Osteoblast (primary cell): Measurements from ENCODE around the gene MCRIP1. TPM values are rescaled to one million over a fixed set of nuclear protein-coding genes. Genes with fewer than 3 reads are reported as not detected.

Source experiments
- DNase-seq: peaks from one replicate; pipeline ENCODE4 v3.0.0; 2011; ENCODE audit warnings: low spot score, mixed read lengths; ENCODE audit not compliant: insufficient read length; ENCODE audit errors: missing footprints
- H2AFZ ChIP-seq: 2 replicates; pipeline ENCODE4 v1.6.0; 2011; ENCODE audit warnings: mild to moderate bottlenecking, low read length
- H3K27ac ChIP-seq: 2 replicates; pipeline ENCODE4 v1.5.1; 2011; ENCODE audit warnings: mild to moderate bottlenecking, low read depth, low read length, moderate library complexity
- H3K27me3 ChIP-seq: 2 replicates; pipeline ENCODE4 v1.6.0; 2012; ENCODE audit warnings: mild to moderate bottlenecking, control low read depth, inconsistent platforms, low read length, moderate library complexity; ENCODE audit not compliant: insufficient read depth
- H3K36me3 ChIP-seq: 2 replicates; pipeline ENCODE4 v1.5.1; 2011; ENCODE audit warnings: mild to moderate bottlenecking, low read length, control low read depth, moderate library complexity; ENCODE audit not compliant: insufficient read depth
- H3K4me1 ChIP-seq: 2 replicates; pipeline ENCODE4 v1.5.1; 2011; ENCODE audit warnings: mild to moderate bottlenecking, low read length, control low read depth, moderate library complexity; ENCODE audit not compliant: insufficient read depth
- H3K4me2 ChIP-seq: 2 replicates; pipeline ENCODE4 v1.6.0; 2011; ENCODE audit warnings: mild to moderate bottlenecking, low read length; ENCODE audit not compliant: insufficient read depth
- H3K4me3 ChIP-seq: fragments of 200-600 bp; sonication (generic); 3 replicates; pipeline ENCODE4 v1.5.1; 2012; ENCODE audit warnings: mild to moderate bottlenecking, low read length, inconsistent platforms; ENCODE audit not compliant: insufficient read depth
- H3K79me2 ChIP-seq: 2 replicates; pipeline ENCODE4 v1.6.0; 2012; ENCODE audit warnings: mild to moderate bottlenecking, low read length, control low read depth, inconsistent platforms; ENCODE audit not compliant: insufficient read depth
- H3K9me3 ChIP-seq: 2 replicates; pipeline ENCODE4 v1.5.1; 2011; ENCODE audit warnings: low read depth, low read length, control low read depth
- H4K20me1 ChIP-seq: 2 replicates; pipeline ENCODE4 v1.6.0; 2012; ENCODE audit warnings: mild to moderate bottlenecking, low read length, control low read depth; ENCODE audit not compliant: insufficient read depth
- CTCF ChIP-seq: IDR thresholded peaks from 2 replicates; pipeline ENCODE4 v1.5.1; 2011; ENCODE audit warnings: mild to moderate bottlenecking, low read depth, low read length, moderate library complexity; ENCODE audit errors: extremely low read depth
- total RNA-seq: library from RNA; depleted of rRNA; stranded (reverse); fragments of >200 nt; gene quantifications from 2 replicates; pipeline ENCODE4 v1.2.3, GENCODE V29; 2012

The MCRIP1 gene
- total RNA-seq, 1 donor = 163 TPM

DNA sequence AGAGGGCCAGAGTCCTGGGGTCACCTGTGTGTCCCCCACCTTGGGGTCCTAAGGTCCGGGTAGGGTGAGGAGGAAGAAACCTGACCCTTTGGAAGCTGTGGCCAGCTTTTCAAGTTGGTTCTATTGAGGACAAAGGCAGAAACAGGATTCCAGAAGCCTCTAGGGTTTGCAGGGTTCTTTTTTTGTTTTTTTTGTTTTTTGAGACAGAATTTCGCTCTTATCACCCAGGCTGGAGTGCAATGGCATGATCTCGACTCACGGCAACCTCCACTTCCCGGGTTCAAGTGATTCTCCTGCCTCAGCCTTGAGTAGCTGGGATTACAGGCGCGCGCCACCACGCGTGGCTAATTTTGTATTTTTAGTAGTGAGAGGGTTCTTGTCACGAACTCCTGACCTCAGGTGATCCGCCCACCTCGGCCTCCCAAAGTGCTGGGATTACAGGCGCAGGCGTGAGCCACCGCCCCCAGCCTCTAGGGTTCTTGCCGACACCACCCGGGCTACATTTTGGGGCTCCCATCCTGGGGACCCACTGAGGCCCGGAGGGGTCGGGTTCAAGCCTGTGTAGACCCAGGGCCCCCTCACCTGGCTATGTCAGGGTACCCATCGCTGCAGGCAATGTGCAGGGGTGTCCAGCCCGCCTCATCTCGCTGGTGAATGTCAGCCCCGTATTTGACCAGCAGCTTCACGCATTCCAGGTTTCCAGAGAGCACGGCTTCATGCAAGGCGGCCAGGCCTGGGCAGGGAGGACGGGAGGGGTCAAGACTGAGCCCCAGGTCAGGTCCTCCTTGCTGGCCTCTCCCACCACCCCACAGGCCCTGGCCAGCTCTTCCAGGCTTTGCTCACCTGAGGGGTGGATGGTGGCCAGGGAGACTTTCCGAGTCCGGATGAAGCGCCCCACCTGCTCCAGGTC lies 1.1 kb upstream of the MCRIP1 start:
- no peaks in the 10 kb centered on the region for H3K9me3 ChIP-seq
- H3K4me2 ChIP-seq = peak overlapping the region; percentile 83
- H3K36me3 ChIP-seq = no peaks in the 10 kb centered on the region
- peaks cover 39% of the 10 kb centered on the region for H3K79me2 ChIP-seq
- H3K4me1 ChIP-seq = peaks cover 21% of the 10 kb centered on the region
- peak overlapping the region; percentile 65 for H2AFZ ChIP-seq
- H3K4me3 ChIP-seq = peak overlapping the region; percentile 84
- TF ChIP-seq CTCF = no peak
- H4K20me1 ChIP-seq = peaks cover 16% of the 10 kb centered on the region
- no peak for DNase-seq
- no peaks in the 10 kb centered on the region for H3K27me3 ChIP-seq
- H3K27ac ChIP-seq = peak overlapping the region; percentile 78

DNA sequence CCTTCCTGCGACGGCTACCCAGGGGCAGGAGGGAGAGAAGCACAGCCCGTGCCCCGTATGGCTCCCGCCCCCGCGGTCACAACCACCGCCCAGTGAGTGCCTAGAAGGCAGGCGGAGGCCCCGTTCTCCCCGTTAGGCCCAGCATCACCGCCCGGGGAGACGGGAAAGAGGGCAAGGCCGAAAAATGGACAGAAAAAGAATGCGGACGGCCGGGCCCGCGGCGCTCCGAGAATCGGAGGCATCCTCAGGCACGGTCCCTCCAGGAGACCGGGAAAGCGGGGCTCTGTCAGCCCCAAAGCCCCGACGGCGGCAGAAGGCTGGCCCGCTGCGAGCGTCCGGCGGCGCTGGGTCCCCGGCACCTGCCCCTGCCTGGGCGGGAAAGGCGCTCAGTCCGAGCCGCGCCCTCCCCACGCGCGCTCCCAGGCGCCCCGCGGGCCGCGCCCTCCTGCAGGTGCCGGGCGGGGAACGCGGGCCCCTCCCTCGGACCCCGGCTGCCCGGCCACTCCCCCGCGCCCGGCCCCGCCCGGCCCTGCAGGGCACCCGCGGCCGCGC lies 407 bp downstream of the MCRIP1 start:
- TF ChIP-seq CTCF = no peak
- DNase-seq = peak; percentile 96
- H3K4me2 ChIP-seq = peak overlapping the region; percentile 93
- peaks cover 54% of the 10 kb centered on the region for H3K79me2 ChIP-seq
- H3K27ac ChIP-seq = peak overlapping the region; percentile 82
- peaks cover 21% of the 10 kb centered on the region for H3K4me1 ChIP-seq
- no peaks in the 10 kb centered on the region for H3K9me3 ChIP-seq
- no peaks in the 10 kb centered on the region for H3K27me3 ChIP-seq
- peaks cover 28% of the 10 kb centered on the region for H4K20me1 ChIP-seq
- H3K36me3 ChIP-seq = no peaks in the 10 kb centered on the region
- peak overlapping the region; percentile 84 for H3K4me3 ChIP-seq
- peak overlapping the region; percentile 57 for H2AFZ ChIP-seq

GRCh38 chr17:81831957-81832607 lies 1.0 kb downstream of the MCRIP1 start:
- Histone ChIP-seq H3K36me3 (no peaks in the 10 kb centered on the region), H3K27me3 (no peaks in the 10 kb centered on the region), H3K27ac (peak overlapping the region; percentile 82), H2AFZ (peak overlapping the region; percentile 57), H3K4me2 (peak overlapping the region; percentile 93), H3K9me3 (no peaks in the 10 kb centered on the region), H3K4me1 (peaks cover 21% of the 10 kb centered on the region), H3K4me3 (peak overlapping the region; percentile 84), H3K79me2 (peaks cover 56% of the 10 kb centered on the region), H4K20me1 (peaks cover 28% of the 10 kb centered on the region)
- DNase-seq = peak; percentile 93
- TF ChIP-seq CTCF = no peak

DNA sequence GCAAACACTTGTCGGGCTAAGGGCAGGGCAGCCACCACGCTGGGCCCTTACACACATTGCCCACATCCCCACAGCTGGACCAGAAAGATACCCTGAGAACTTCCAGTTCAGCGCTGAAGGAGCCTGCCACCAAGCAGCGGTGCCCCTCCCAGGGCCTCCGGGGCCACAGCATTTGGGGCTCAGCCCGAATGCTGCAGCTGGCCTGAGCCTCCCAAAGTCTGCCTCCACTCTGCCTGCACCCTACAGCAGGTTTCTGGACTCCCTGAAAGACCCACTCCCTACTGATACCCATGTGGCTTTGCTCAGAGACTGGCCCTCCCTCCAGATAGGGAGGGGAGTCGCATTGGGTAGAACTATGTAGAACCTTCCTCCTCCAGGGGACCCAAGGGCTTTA lies 1.5 kb downstream of the MCRIP1 start:
- Histone ChIP-seq H3K9me3 (no peaks in the 10 kb centered on the region), H3K27me3 (no peaks in the 10 kb centered on the region), H2AFZ (no peak overlapping the region), H3K4me3 (peak overlapping the region; percentile 84), H3K4me1 (peaks cover 21% of the 10 kb centered on the region), H4K20me1 (peaks cover 28% of the 10 kb centered on the region), H3K4me2 (peak overlapping the region; percentile 93), H3K27ac (peak overlapping the region; percentile 82), H3K79me2 (peaks cover 56% of the 10 kb centered on the region), H3K36me3 (no peaks in the 10 kb centered on the region)
- DNase-seq = no peak
- TF ChIP-seq CTCF = no peak
